ENCODE data around the gene MAPK10.
A peak's percentile ranks its signal among the peaks of the same experiment; 100 is the strongest.
"Not testable (repeated sequence)": the region's sequence is repeated elsewhere in the genome, so short reads cannot be mapped to it uniquely, and the experiment has no call there.

MAPK10 gene

GRCh38 chr4:86021671-86022070 lies 338.2 kb downstream of the MAPK10 start:
- not testable (repeated sequence) for DNase-seq

DNA sequence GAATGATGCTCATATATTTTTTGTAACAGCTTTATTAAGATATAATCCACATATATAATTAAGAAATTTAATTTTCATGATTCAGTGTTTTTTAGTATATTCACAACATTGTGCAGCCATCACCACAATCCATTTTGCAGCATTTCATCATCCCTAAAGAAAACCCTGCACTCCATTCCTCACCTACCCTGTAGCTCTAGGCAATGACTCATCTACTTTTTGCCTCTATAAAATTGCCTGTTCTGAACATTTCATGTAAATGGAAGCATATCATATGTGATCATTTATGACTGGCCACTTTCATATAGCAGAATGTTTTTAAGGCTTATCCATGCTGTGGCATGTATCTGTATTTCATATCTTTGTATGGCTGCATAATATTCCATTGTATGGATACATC lies 339.9 kb downstream of the MAPK10 start:
- DNase-seq, result no peak

- no peak for DNase-seq
Measured at GRCh38 chr4:86019362-86019761, 340.5 kb downstream of the MAPK10 start.

DNA sequence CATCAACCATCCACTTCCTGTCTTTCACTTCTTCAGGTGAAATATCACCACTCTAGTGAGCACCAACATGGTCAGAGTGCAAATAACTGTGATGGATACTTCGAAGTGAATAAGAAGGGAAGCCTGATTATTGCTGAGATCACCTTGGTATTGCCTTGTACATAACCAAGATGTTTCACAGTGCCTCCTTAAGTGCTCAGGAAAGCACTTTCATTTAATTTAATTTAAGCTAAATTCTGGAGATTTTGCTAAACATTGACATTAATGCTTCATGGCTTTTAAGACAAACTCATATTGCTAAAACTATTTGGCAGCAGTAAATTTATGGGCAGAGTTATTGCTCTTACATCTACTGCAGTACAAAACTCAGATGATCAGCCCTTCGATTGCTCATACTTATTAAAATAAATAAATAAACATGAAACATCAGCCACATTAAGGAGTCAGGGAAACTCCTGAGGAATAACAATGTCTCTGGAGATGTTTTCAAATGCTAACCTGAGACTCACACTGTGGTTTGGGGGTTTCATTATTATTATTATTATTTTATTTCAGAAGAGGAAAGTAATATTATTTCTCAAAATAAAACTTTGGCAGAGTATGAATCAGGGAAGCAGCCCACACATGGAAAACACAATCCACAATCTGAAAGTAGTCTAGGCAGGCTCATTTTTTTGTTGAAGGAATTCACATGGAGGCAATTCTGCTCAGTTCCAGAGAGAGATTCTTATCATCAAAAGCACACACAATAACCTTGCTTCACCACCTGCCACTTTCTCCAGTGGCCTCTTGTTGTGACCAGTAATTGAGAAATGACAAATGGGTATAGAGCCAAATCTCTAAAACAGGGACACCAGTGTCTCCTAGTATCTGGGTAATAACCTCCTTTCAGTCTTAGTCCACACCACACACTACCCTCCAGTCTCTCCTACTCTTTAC lies 344.2 kb downstream of the MAPK10 start:
- DNase-seq, result no peak

DNA sequence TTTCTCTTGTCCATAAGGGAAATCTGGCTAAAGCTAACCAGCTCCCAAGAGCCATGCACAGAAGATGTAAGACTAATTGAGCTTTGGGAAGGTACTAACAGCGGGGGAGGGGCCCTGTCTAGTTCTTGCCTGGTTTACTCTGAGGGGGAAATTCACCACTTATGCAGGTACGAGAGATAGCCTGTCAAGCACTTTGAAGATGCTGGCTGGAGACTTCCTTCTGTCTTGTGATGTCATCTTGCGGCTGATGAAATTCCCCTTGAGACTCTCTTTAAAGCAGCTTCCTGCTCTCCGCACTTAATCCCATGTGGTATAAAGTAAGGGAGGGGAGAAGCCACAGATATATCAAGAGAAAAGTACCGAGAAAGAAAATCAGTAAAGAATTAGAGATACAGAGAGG lies 345.3 kb downstream of the MAPK10 start:
- no peak for DNase-seq

- DNase-seq, result no peak
Measured at GRCh38 chr4:86013621-86014020, 346.2 kb downstream of the MAPK10 start.

GRCh38 chr4:86011117-86011516 lies 348.7 kb downstream of the MAPK10 start:
- no peak for DNase-seq

GRCh38 chr4:86007042-86007441 lies 352.8 kb downstream of the MAPK10 start:
- DNase-seq, result no peak

DNA sequence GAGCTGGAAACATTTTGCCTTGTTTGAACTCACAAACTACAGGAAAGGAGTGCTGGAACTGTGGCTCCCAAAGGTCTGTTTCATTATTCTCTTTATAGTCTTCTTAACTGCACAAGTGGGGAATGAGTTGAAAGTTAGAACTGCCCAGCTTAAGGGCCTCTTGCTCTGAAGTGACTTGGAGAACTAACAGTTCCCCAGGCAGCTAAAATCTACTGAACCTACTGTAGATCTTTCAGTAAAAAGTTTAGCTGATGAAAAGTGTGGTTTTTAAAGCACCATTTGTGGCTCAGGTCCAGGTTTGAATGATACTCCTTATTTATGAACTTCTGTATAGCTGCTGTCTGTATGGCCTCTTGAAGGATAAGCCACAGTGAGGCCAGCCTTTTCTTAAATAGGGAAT lies 353.8 kb downstream of the MAPK10 start:
- DNase-seq, result no peak

- no peak for DNase-seq
Measured at GRCh38 chr4:86004030-86004429, 355.8 kb downstream of the MAPK10 start.

- DNase-seq, result no peak
Measured at GRCh38 chr4:86001591-86001990, 358.3 kb downstream of the MAPK10 start.

DNA sequence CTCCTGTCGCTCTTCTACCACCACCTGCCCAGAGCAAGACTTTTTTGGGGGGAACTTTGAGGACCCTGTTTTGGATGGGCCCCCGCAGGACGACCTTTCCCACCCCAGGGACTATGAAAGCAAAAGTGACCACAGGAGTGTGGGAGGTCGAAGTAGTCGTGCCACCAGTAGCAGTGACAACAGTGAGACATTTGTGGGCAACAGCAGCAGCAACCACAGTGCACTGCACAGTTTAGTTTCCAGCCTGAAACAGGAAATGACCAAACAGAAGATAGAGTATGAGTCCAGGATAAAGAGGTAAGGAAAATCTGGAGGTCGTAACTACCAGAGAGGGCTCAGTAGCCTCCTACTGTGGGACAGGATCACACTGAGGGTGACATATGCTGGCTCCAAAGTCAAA lies 364.5 kb downstream of the MAPK10 start:
- DNase-seq, result no peak

GRCh38 chr4:85994576-85994975 lies 365.3 kb downstream of the MAPK10 start:
- DNase-seq, result no peak

DNA sequence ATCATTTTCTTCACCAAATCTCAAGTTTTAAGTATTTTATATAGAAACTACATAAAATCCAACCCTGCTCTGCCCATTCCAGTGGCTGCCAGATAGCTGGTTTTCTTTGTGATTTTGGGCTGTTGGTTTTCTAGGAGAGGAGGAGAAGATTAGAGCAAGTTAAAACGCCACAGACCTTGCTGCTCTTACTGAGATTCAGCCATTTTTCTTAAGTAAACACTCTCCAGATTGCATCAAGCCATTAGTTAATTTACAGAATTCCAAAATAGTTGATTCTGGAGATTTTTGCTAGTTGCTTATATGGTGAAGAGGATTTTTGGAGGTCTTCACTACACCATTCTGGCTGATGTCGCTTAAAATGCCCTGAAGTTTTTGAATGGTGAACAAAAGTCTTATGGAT lies 366.2 kb downstream of the MAPK10 start:
- no peak for DNase-seq

DNA sequence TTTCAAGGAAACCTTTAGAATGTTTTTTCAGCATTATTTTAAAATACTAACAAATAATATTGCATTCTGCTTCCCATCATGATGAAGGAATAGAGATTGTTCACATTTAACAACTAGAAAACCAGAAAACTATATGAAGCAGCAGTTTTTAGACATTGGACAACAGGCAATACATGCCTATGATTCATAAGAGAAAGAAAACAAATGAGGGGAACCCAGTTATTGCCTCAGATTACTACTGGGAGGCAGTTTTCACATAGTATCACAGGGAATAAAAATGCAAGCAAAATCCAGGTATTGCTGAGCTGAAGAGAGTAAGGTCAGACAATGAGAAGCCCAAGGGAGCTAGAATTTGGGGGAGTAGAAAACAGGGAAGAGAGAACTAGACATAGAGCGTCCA lies 373.6 kb downstream of the MAPK10 start:
- no peak for DNase-seq

GRCh38 chr4:85979276-85979675 lies 380.6 kb downstream of the MAPK10 start:
- DNase-seq, result no peak

DNA sequence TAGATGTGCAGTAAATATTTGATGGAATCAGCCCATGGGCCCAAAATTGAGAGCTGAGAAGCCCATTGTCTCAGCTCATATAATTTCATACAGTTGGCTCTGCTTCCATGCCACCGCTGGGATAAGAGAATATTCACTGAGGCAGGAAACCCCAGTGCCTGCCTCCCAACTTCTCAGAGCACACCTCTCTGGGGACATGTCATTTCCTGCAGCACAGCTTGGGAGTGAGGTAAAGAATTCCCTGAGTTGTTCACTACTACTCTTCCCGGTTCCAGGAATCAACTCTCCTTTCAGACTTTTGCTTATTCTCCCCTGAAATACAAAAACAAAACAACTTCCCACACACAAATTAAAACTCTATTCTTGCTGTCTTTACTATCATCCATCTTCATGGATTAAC lies 389.3 kb downstream of the MAPK10 start:
- DNase-seq, result no peak

DNA sequence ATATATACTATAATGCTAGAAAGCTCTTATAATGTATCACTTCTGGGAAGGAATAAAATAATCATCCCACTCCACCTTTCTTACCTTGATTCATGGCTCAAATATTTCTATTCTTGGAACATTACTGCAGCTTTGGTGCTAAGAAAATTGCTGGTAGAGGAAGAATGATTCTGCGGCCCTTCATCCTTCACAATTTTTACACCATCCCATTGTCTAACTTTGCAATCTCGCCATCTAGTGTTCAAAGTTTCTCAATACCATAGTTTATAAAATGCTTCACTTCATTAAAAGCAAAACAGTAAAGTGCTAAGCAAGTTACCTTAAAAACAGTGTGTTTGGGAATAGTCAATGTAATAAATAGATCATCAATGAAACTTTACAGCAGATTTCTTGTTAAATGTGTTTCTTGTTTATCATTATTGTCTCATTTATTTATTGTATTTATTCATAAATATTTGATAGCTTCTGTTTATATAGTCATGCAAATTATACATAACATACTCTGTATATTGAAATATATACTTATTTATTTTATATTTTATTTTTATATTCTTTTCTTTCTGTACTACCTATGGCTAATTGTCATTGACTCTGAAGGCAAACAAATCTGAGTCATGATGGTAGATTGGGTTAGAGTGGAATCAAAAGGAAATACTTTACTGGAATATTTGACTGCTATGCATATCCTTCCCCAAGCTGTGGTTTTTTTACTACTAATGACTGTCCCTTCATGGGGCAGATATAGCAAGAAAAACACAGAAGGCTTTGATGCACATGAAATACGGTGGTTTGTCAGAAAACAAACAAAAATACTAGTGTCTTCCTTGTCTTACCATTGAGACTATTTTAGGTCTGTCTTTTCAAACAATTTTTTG lies 390.7 kb downstream of the MAPK10 start:
- DNase-seq, result peak; percentile 66

- no peak for DNase-seq
Measured at GRCh38 chr4:85967872-85968271, 392.0 kb downstream of the MAPK10 start.

DNA sequence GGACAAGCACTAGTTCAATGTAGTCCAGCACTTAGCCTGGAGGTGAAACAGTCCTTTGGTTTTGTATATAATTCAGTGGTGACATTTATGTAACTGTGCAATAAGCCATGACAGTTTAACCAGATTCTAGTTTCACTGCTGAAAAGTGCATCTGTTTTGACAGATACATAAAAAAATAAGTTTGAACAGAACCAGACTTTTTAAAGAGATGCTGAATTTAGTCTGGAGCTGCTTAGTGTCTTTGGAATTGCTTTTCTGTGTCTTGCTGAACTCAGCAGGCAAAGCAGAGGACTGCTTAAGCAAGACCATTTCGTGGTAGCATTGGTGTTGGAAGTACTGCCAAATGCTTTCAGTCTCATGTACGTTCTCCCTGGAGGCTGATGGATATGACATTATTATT lies 393.5 kb downstream of the MAPK10 start:
- no peak for DNase-seq

- no peak for DNase-seq
Measured at GRCh38 chr4:85965529-85965928, 394.3 kb downstream of the MAPK10 start.

DNA sequence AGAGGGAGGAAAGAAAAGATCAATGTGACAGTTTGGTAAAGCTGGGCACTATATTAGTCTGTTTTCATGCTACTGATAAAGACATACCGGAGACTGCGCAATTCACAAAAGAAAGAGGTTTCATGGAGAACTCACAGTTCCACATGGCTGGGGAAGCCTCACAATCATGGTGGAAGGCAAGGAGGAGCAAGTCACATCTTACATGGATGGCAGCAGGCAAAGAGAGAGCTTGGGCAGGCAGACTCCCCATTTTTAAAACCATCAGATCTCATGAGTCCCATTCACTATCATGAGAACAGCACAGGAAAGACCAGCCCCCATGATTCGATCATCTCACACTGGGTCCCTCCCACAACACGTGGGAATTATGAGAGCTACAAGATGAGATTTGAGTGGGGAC lies 394.8 kb downstream of the MAPK10 start:
- not testable (repeated sequence) for DNase-seq

DNA sequence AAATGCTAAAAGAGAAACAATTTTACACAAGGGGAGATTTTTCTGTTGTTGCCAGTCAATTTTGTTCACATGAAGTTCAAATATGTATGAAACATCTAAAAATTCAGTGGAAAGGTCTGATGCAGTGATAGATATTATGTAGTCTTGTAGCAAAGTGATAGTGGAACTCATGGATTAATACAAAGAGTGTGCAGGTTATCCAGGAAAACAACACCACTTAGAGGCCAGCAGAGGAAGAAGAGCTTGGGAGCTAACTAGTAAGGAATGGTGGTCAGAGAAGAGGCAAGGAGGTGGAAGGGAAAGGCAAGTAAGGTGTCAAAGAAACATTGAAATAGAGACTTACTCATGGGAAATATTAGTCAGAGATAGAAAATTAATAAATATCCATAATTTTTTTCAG lies 395.6 kb downstream of the MAPK10 start:
- DNase-seq, result no peak

DNA sequence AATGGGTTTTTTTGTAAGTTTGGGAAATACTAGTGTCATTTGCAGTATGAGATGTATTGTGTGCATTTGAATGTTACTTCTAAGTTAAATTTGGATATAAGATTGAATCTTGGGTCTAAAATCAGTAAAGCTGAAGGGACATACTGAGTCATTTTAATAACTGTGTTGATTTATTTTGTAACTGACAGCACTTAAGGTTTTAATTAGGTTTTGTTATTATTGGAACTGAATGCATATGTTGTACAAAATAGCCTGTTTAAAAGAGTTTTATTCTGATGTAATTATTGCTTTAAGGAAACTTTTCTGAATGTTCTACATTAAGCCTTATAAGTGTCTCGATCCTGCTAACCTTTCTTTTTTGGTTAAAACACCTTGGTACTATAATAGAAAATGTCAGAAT lies 396.6 kb downstream of the MAPK10 start:
- DNase-seq, result no peak

Measured in NCI-H1694 (cell line).